GM21717 (cell line): Measurements from ENCODE around the gene SYTL1.

ENCODE experiments used
- ATAC-seq: cut with Tn5 transposase; IDR thresholded peaks from one replicate; pipeline ENCODE4 v1.9.1; 2021; ENCODE audit warnings: mild to moderate bottlenecking, moderate library complexity; ENCODE audit not compliant: unreplicated experiment

SYTL1 gene

DNA sequence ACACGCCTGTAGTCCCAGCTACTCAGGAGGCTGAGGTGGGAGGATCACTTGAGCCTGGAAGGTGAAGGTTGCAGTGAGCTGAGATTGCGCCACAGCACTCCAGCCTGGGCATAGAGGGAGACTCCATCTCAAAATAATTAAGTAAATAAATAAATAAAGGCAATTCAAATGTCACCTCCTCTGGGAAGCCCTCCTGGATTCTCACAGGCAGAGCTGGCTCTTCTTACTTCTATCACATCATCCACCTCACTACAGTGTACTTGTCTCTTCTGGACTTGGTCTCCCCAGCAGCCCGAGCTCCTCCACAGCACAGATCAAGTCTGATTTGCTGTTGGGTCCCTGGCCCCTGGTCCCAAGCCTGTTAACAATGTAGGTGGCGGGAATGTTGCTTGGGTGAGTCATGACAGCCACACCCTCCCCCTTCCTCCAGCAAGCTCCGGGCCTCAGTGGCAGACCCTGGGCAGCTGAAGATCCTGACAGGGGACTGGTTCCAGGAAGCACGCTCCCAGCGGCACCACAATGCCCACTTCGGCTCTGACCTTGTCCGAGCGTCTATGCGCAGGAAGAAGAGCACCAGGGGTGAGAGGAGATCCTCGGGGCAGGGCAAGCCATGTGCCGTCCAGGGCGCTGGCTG lies 5.3 kb downstream of the SYTL1 start:
- ATAC-seq: no peak

DNA sequence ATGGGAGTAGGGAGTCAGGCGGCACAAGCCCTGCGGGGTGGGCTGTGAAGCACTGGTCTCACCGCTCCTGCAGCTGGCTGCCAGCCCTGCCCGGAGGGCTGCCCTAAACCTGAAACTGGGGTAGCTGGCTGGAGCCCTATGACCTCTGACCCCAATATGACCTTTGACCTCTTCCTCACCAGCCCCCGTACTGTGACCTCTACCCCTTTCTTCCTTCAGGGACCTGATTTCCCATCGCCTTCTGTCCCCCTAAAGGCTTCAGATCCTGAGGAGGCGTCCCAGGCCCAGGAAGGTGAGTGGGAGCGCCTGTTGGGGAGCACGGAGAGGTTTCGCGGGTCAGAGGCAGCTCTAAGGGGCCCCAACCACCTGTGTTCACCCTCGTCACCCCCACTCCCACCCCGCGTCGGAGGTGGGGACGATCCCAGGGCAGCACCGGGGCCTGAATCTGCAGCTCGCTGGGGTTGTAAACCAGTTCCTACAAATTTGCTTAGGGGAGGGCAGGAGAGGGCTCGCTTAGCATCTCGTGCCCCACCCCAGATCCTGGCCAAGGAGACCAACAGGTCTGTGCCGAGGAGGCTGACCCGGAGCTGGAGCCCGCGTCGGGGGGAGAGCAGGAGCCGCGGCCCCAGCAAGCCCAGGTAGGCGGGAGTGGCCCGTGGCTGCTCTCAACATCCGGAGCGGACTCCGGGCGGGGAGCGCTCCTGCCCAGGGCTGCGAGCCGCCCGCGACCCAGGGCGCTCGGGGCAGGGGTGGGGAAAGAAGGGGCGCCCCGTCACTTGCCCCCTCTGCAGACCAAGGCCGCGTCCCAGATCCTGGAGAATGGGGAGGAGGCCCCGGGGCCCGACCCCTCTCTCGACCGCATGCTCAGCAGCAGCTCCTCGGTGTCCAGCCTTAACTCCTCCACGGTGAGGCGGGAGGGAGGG lies 7.3 kb downstream of the SYTL1 start:
- ATAC-seq: no peak

DNA sequence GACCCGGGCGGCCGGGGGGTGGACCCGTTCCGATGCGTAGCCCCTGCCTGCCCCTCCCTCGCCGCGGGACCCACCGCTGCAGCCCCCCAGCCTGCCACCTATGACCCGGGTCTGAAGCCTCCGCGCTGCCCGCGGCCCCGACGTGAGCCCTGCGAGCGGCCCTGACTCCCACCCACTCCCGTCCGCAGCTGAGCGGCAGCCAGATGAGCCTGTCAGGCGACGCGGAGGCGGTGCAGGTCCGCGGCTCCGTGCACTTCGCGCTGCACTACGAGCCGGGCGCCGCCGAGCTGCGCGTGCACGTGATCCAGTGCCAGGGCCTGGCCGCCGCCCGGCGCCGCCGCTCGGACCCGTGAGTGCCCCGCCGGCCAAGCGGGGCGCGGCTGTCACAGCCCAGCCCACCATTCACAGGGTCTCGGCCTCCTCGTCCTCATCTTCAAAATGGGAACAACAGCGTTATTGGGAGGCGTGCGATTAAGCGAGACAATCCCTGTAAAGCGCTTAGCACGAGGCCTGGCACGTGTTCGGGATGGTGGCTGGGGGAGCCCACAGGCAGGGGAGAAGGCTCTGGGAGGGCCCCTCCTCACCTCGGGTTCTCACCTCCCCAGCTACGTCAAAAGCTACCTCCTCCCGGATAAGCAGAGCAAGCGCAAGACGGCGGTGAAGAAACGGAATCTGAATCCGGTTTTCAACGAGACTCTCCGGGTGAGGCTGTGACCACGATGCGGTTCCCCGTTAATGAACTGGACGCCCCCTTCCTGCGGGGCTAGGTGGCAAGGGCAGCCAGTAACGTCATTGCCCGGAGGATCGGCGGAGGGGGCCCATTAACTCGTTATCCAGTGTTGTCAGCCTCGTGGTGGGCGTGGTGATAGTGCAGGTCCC lies 8.2 kb downstream of the SYTL1 start:
- no peak for ATAC-seq

DNA sequence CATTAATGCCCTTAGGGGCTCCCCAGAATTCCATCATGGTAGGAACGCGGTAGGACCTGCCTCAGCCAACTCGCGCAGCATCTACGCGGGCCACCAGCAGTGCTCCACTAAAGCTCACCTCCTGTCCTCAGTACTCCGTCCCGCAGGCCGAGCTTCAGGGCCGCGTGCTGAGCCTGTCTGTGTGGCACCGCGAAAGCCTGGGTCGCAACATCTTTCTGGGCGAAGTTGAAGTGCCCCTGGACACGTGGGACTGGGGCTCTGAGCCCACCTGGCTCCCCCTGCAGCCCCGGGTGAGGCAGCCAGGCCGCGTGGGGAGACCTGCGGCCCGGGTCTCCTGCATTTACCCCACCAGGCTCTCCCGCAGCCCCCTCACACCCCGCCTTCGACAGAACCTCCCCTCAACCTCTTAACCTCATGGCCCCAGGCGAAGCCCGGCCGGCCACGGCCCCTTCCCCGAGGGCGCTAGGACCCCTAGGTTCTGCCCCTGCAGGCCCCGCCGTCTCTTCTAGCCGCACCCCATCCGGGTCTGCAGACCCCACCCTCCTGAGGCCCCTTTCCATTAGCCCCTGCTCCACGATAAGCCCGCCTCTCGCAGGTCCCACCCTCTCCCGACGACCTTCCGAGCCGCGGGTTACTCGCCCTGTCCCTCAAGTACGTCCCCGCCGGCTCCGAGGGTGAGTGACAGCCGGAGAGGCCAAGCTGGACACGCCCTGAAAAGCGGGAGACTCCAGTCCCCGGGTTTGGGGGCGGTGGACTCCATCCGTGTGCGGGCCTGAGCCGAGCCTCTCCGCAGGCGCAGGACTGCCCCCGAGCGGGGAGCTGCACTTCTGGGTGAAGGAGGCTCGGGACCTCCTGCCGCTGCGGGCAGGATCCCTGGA lies 9.1 kb downstream of the SYTL1 start:
- ATAC-seq: no peak

DNA sequence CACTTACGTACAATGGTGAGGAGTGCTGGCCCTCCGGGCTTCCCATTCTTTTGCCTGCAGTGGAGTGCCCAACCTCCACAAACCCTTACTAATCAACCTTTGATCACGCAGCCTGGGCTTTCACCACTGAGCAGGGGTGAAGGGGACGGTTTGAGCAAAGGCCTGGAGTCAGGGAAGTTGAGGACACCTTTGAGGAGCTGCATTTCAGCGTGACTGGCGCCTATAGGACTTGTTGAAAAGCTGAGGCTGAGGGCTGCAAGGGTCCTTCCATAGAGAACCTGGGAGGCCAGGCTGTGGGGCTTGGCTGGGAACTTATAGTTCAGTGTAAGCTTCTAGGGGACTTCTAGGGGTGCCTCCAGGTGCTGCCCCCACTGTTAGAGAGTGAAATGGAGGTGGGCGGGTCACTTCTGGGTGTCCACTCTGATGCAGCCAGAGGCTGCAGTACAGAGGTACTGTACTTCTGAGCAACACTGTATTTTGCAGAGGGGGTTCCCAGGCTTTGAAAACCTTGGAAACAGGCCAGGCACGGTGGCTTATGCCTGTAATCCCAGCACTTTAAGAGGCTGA lies 9.8 kb downstream of the SYTL1 start:
- no peak for ATAC-seq

DNA sequence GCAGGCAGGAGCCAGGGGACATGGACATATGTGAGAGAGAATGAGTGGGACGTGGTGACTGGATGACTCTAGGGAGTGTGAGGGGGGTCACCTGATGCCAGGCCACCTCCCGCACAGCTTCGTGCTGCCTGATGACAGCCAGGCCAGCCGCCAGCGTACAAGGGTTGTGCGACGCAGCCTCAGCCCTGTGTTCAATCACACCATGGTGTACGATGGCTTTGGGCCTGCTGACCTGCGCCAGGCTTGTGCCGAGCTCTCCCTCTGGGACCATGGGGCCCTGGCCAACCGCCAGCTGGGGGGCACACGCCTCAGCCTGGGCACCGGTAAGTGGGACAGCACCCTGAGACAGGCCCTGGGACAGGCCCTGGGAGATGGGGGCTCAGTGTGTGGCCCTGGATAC lies 11.3 kb downstream of the SYTL1 start:
- ATAC-seq: no peak

DNA sequence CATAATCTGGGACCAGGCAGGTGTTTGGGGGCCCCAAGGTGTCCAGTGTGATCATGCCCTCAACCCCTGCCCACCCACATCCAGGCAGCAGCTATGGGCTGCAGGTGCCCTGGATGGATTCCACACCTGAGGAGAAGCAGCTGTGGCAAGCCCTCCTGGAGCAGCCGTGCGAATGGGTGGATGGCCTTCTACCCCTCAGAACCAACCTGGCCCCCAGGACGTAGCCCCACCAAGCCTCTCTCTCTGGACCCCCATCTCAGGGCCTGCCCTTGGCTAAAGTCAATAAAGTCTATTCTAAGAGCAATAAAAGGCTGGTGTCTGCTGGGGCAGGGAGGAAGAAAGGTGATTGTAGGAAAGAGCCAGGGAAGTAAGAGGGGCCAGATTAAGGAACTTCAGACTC lies 11.8 kb downstream of the SYTL1 start:
- ATAC-seq: no peak

DNA sequence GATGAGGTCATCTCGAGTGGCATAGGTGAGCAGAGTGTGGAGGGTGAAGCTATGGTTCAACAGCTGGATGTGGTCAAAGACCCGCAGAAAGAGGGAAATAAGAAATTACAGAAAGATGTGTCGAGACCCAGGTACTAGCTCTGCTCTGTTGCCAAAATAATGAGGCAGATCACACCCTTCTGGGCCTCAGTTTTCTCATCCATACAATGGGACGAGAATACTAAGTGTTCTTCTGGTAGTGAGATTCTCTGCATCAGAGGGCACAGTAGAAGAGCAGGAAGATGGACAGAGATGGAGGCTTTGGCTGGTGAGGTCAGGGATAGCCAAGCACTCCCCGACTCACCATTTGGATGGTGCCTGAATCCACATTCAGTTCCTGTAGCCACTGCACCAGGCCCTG lies 13.9 kb downstream of the SYTL1 start:
- no peak for ATAC-seq

DNA sequence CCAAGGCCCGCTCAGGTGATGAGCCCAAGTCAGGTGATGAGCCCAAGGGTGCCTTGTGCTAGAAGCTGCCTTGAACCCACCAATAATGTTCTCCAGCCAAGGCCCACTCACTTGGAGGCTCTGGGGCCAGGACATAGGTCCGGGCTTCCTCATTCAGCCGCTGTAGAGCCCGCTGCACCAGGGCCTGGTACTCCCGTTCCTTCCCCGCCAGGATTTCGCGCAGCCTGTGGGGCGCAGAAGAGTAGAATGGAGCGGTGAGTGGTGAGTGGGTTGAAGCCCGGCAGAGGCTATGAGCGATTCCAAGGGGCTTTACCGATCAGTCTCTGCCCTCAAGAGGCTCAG lies 14.4 kb downstream of the SYTL1 start:
- no peak for ATAC-seq

DNA sequence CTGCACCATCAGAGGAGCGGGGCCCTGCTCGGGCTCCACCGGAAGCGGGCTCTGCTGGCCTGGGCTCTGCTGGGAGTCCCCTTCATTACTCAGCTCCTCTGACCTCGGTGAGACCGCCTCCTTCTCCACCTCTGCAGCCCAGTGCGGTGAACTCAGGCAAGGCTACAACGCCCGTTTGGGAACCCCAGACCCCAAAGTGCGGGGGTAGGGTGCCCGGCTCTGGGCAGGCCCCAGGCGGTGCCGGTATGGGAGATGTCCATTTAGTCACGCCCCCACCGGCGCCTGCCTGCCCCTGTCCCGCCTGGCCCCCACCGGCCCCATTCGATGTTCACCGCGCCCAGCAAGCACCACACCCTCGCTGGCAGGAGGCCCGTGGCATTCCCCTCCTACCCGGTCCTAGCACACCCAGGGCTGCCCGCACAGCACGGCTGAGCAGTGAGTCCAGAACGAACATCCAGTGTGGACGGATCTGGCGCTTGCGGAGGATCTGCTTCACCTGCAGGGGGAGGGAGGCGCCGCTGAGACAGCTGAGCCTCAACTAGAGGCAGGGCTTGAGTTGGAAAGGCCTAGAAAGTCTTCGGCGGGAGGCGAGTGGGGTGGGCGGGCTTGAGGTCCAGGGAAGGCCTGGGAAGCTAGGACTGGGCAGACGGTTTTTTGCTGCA lies 14.9 kb downstream of the SYTL1 start:
- no peak for ATAC-seq

DNA sequence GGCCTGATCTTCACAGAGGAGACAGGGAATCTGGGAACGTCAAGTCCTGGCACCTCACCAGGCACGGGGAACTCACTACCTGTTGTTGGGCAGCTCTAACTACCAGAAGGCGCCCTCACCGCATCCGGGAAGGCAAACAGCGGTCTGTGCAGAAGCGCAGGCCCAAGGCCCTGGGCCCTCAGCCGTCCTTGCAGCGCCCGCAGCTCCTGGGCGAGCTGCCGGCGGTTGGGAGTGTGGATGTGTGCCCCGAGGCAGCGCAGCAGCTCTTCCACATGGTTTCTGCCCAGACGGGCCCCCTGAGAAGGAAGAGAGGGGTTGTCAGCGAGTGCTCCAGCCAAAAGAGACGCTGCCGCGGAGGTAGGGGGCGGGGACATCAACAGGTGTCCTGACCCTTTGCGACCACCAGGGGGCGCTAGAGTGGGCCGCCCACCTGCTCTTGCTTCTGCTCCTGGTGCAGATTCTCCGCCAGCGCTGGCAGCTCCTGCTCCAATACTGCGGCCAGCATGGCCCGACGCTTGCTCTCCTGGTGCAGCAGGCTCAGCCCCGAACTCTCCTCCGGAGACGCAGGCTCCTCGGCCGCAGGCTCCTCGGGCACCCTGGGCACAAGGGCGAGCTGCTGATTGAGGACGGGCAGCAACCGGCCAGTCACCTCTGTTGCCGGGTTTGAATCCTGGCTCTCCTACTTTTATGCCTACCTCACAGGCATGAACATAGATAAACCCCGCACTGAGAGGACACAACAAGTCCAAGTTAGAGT lies 15.6 kb downstream of the SYTL1 start:
- no peak for ATAC-seq

DNA sequence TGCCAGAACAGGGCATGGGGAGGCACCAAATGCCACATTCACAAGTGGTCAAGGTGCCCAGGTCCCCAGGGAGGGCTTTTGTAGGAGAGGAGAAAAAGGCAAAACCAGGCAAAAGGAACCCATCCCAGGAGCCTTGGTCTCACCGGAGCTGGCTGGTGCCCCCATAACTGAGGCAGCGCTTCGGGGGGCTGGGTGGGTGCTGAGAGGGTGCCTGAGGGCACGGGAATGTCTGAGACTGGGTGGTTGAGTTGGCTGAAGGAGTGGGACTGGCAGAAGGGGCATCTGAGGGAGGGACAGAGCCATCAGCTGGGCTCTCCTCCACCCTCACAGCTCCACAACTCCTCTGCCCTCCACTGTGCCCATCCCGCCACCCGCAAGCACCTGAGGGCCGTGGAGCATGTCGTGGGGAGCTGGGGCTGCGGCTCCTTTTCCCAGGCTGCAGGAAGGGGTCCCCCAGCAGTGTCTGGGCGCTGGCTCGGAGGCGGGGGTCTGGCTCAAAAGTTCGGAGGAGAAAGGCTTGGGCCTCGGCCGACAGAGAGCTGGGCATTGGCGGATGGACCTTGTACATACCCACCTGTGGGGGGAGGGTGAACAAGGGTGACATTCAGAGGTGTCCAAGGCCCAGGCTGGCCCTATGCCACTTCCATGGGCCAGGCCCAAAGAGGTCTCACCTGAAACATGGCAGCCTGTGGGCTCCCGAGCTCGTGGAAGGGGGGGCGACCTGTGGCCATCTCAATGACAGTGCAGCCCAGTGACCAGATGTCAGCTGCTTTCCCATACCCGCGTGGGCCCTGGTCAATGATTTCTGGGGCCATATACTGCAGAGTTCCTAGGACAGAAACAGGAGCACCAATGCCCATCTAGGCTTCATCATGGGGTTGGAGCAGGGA lies 16.5 kb downstream of the SYTL1 start:
- no peak for ATAC-seq

DNA sequence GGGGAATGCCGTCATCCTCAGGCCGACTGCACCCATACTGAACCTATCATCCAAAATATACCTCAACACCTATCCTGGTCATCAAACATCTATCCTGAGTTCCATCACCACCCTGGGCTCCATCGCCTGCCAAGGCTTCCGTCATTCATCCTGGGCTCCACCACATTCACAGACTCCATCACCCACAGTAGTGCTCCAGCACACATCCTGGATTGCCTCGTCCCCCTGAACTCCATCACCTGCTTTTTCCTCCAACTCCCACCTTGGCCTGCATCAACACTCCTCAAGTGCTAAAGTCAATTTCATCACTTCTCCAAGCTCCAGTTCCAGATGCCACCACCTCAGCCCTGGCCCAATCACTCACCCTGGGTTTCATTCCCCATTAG lies 17.1 kb downstream of the SYTL1 start:
- ATAC-seq: no peak

DNA sequence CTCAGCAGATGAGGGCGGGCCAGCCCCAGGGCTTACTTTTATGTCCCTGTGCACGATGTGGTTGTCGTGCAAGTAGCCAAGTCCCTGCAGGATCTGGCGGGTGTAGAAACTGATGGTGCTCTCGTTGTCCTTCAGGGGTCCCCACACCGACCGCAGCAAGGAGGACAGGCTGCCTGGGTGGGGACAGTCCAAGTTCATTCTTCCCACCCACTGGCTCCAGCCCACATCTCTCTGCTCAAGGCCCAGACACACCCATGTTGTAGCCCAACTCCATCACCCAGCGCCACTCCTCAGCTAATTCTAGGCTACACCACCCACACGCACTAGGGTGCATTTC lies 18.0 kb downstream of the SYTL1 start:
- no peak for ATAC-seq

DNA sequence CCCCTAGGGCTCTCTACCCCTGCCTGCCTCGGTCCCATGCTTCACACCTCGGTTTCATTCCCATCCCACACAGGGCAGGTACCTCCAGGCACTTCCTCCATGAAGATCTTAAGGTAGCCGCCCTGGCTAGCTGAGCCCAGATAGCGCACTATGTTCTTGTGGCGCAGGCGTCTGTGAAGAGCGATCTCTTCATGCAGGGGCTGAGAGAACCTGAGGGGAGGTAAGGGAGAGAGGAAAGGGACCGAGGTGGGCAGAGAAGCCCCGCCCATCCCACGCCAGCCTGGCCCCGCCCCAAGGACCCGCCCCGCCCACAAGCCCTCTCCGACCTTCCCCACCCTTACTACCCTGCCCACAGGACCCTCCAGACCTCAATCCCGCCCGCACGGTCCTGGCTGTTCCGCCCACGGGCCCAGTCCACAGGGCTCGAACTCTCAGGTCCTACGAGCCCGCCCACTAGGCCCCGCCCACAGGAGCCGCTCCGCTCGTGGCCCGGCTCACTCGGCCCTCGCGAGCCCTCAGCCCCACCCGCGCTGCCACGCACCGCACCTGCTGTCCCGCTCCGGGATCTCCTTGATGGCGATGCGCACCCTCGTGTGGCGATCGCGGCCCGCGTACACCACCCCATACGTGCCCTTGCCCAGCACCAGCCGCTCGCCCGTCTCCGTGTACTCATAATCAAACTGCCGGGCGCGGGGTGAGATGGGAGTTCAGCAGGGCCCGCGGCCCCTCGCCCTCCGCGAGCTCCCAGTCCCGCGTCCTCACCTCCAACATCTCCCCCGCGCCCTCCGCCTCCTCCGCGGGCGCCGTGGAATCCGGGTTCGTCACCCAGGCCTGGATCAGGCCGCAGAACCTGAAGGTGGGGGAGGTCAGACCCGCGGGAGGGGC lies 18.6 kb downstream of the SYTL1 start:
- no peak for ATAC-seq

DNA sequence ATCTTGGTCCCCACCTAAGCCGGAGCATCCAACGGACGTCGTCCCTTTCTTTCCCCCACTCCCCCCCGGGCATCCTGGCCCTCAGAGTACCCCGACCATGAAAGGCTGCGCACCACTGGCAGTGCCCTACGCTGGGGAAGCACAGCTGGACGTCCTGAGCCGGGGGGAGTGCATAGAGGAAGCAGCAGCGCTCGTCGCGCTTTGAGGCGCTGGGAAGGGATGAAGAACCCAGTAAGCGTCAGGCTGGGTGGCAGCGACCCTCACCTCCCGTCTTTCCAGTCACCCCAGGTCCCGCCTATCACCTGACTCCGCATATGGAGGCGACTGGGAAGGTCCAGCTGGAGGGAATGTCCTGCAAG lies 19.2 kb downstream of the SYTL1 start:
- ATAC-seq: no peak

DNA sequence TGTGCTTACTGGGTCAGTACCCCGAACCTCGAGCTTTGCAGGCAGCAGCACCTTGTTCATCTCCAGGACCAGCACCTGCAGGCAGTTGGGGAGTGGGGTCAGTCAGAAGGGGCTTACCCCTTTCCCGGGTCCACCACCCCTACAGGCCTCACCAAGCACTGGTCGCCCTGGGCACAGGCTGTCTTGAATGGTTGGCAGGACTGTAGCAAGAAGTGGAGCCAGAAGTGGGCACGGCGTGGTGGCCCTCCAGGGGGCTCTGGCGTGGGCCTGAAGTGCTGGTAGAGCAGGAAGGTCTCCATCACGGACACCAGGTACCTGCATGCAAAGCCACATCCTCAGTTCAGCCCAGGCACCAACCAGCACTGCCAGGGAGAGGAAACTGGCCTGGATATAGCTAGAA lies 19.7 kb downstream of the SYTL1 start:
- no peak for ATAC-seq
